ENCODE measurements around the gene PLEKHG7. TPM values are rescaled to one million over a fixed set of nuclear protein-coding genes. Genes with fewer than 3 reads are reported as not detected.

Gene PLEKHG7
- total RNA-seq, 1 experiment from 2014 or later, result not detected

DNA sequence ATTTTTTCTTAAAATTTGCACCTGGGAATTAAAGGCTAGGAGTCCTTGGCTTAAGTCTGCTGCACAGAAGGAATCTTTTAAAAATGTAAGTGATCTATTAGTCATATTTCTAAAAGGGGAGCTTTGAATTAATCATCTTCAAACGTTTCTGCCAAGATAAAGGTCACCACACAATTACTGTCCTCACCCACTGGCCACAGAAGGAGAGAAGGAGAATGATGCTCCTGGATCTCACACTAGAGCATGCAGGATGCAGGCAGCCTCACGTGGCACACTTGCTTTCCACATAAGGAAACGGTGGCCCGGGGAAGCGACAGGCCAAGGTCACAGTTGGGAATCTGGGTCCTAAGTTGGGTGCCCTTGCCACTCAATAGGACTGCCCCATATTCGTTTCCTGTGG, 16.9 kb downstream of the PLEKHG7 start:
- no peak overlapping the region for H3K27ac ChIP-seq (ENCODE audit: low read depth, low read length)
- POLR2A ChIA-PET, result no interaction called here
- no peaks in the 10 kb centered on the region for H3K9me3 ChIP-seq (ENCODE audit: control insufficient read depth in 1 of 2, insufficient read depth in 1 of 2, low read depth in 1 of 2, low read length in 2 of 2)
- CTCF ChIA-PET, result no interaction called here
- H3K9ac ChIP-seq (ENCODE audit: low read length), result no peak overlapping the region
- DNase-seq (ENCODE audit: low read depth, low spot score) (no peak), ATAC-seq (no peak)
- no peak overlapping the region for H3K4me3 ChIP-seq (replicated peaks in 1 of 2; ENCODE audit: low read depth in 1 of 2, low read length in 2 of 2)
- H3K4me1 ChIP-seq (ENCODE audit: control insufficient read depth in 1 of 2, insufficient read depth in 2 of 2, low read length in 2 of 2), result peaks cover 0 to 3% of the 10 kb centered on the region in 2 experiments; a peak in 1 of 4 replicates
- H4K20me1 ChIP-seq (ENCODE audit: insufficient read depth), result no peaks in the 10 kb centered on the region
- H2AFZ ChIP-seq (ENCODE audit: low read depth, low read length, poor library complexity, severe bottlenecking), result no peak overlapping the region
- H3K9me2 ChIP-seq (ENCODE audit: insufficient read depth), result no peaks in the 10 kb centered on the region
- intact Hi-C loops (cut with micrococcal nuclease), result loop anchor here (5.0 kb wide), 1 partner anchor 288 kb away; no protein-coding TSS in a partner anchor
- H3K36me3 ChIP-seq (ENCODE audit: control insufficient read depth in 1 of 2, insufficient read depth in 2 of 2, low read length in 2 of 2), result no peaks in the 10 kb centered on the region
- no peaks in the 10 kb centered on the region for H3K27me3 ChIP-seq (ENCODE audit: insufficient read depth, low read length)
- no peak for TF ChIP-seq SRF (IDR thresholded peaks at IDR 0.05; ENCODE audit: low read depth)
- no peak for TF ChIP-seq ZFX (IDR thresholded peaks at IDR 0.05)
- no peak for TF ChIP-seq FOSL1 (IDR thresholded peaks at IDR 0.05; ENCODE audit: low read depth)
- TF ChIP-seq MAX (IDR thresholded peaks at IDR 0.05), result no peak
- RAD21 ChIA-PET (ENCODE audit: low non-redundant PET in 1 of 2, low total read pairs in 2 of 2, uncharacterized antibody in 2 of 2, unreplicated experiment in 2 of 2), result no interaction called here
- no TSS peak for BruUV-seq (replicated peaks)
- H3K79me2 ChIP-seq (ENCODE audit: insufficient read depth, low read length), result no peaks in the 10 kb centered on the region
- H3K4me2 ChIP-seq (ENCODE audit: low read length), result no peak overlapping the region

DNA sequence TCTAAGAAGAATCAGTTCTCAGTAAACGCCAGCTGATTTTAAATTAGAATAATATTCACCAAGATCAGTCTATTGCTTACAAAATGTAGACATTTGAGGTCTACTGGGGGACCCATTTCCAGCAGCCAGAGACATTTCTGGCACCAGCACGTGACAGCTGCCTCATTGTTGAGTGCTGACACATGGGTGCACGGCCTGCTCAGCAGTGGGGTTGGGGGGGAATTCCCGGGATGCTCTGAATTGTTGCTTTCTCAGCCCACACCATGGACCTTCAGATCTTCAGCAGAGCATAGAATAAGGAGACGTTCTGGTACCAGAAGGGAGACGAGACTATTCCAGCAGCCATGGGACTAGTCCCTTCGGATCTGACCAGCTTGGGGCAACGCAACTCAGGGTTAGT, 18.3 kb downstream of the PLEKHG7 start:
- DNase-seq (ENCODE audit: low read depth, low spot score), result no peak
- Histone ChIP-seq H3K27me3 (ENCODE audit: insufficient read depth, low read length) (no peaks in the 10 kb centered on the region), H3K27ac (ENCODE audit: low read depth, low read length) (no peak overlapping the region), H3K4me3 (replicated peaks in 1 of 2; ENCODE audit: low read depth in 1 of 2, low read length in 2 of 2) (no peak overlapping the region), H3K36me3 (ENCODE audit: control insufficient read depth in 1 of 2, insufficient read depth in 2 of 2, low read length in 2 of 2) (no peaks in the 10 kb centered on the region), H4K20me1 (ENCODE audit: insufficient read depth) (no peaks in the 10 kb centered on the region), H3K9me2 (ENCODE audit: insufficient read depth) (no peaks in the 10 kb centered on the region), H3K9me3 (ENCODE audit: control insufficient read depth in 1 of 2, insufficient read depth in 1 of 2, low read depth in 1 of 2, low read length in 2 of 2) (peaks cover 3 to 5% of the 10 kb centered on the region in 2 experiments; a peak in 1 of 4 replicates), H3K79me2 (ENCODE audit: insufficient read depth, low read length) (no peaks in the 10 kb centered on the region), H3K4me2 (ENCODE audit: low read length) (no peak overlapping the region), H3K9ac (ENCODE audit: low read length) (no peak overlapping the region), H3K4me1 (ENCODE audit: control insufficient read depth in 1 of 2, insufficient read depth in 2 of 2, low read length in 2 of 2) (peaks cover 0 to 3% of the 10 kb centered on the region in 2 experiments; a peak in 1 of 4 replicates), H2AFZ (ENCODE audit: low read depth, low read length, poor library complexity, severe bottlenecking) (no peak overlapping the region)
- no TSS peak for BruUV-seq (replicated peaks)
- ChIA-PET POLR2A (no interaction called here), CTCF (no interaction called here), RAD21 (ENCODE audit: low non-redundant PET in 1 of 2, low total read pairs in 2 of 2, uncharacterized antibody in 2 of 2, unreplicated experiment in 2 of 2) (interaction anchor here in 1 of 2 experiments (0.6 kb wide), 1 partner anchor 11 kb away, joined by 5 read pairs; no protein-coding TSS in a partner anchor)
- TF ChIP-seq ELF1 (IDR thresholded peaks at IDR 0.05; ENCODE audit: borderline replicate concordance, low read depth), result no peak
- no peak for TF ChIP-seq EZH2phosphoT487 (IDR thresholded peaks at IDR 0.05; ENCODE audit: borderline replicate concordance)
- TF ChIP-seq POLR2AphosphoS5 (IDR thresholded peaks at IDR 0.05; ENCODE audit: low read depth, low read length), result no peak
- TF ChIP-seq REST (IDR thresholded peaks at IDR 0.05; ENCODE audit: low read depth), result no peak
- no peak for TF ChIP-seq ZBTB33 (IDR thresholded peaks at IDR 0.05; ENCODE audit: extremely low read depth, insufficient replicate concordance, low read length)
- no peak for ATAC-seq
- intact Hi-C loops (cut with micrococcal nuclease), result loop anchor here (5.0 kb wide), 1 partner anchor 286 kb away; no protein-coding TSS in a partner anchor

All from HCT116 (cell line).